GM12872 (cell line): ENCODE measurements around the gene ADAMTS12.

Experiments
- TF ChIP-seq, protein P1 (sequence below): IDR thresholded peaks from 3 replicates; pipeline ENCODE4 v1.5.1; 2011; ENCODE audit warnings: low read depth, mild to moderate bottlenecking, low read length, moderate library complexity; ENCODE audit not compliant: insufficient read depth

The ADAMTS12 gene

DNA sequence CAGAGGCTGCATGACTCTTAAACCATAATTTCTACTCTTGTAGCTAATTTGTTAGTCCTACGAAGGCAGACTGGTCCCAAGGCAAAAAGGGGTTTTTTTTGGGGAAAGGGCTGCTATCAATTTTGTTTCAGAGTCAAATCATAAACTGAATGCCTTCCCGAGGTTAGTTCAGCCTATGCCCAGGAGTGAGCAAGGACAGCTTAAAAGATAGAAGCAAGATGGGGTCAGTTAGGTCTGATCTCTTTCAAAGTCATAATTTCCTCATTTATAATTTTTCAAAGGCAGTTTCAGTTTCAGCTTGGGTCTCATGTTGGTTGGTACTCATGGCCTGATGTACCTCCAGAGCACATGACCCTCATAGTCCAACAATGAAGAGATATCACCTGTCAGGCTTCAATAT lies 36.5 kb upstream of the ADAMTS12 start:
- TF ChIP-seq, protein P1, sequence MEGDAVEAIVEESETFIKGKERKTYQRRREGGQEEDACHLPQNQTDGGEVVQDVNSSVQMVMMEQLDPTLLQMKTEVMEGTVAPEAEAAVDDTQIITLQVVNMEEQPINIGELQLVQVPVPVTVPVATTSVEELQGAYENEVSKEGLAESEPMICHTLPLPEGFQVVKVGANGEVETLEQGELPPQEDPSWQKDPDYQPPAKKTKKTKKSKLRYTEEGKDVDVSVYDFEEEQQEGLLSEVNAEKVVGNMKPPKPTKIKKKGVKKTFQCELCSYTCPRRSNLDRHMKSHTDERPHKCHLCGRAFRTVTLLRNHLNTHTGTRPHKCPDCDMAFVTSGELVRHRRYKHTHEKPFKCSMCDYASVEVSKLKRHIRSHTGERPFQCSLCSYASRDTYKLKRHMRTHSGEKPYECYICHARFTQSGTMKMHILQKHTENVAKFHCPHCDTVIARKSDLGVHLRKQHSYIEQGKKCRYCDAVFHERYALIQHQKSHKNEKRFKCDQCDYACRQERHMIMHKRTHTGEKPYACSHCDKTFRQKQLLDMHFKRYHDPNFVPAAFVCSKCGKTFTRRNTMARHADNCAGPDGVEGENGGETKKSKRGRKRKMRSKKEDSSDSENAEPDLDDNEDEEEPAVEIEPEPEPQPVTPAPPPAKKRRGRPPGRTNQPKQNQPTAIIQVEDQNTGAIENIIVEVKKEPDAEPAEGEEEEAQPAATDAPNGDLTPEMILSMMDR = no peak

DNA sequence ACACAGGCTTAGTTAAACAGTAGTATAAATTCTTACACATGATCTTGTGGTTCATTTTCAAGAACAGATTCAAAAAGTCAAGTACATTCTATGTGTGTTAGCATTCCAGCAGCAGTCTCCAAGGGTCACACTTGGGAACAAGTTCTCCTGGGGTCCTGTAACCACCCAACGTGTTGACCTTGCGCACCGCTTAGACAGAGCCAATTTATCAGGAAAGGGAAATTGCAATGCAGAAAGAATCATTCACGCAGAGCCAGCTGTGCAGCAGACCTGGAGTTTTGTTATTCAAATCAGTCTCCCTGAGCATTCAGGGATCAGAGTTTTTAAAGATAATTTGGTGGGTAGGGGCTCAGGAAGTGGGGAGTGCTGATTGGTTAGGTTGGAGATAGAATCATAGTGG lies 35.9 kb upstream of the ADAMTS12 start:
- TF ChIP-seq, protein P1 = no peak

DNA sequence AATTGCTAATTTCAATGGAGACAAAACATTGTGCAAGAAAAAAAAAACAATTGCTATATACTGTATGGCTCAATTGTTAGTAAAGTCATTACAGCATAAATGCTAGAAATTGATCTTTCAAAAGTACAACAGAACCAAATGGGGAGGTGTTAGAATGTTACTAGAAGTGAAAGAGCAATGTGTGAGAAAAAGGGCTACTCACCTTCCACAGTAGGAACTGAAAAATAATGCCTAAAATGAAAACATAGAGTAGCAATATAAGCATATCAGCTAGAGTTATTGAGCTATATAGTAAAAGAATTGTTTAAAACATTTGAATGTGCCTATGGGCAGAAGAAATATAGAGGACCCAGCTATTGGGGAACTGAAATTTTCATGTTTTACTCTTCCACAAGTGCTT lies 33.5 kb upstream of the ADAMTS12 start:
- TF ChIP-seq, protein P1 = no peak

DNA sequence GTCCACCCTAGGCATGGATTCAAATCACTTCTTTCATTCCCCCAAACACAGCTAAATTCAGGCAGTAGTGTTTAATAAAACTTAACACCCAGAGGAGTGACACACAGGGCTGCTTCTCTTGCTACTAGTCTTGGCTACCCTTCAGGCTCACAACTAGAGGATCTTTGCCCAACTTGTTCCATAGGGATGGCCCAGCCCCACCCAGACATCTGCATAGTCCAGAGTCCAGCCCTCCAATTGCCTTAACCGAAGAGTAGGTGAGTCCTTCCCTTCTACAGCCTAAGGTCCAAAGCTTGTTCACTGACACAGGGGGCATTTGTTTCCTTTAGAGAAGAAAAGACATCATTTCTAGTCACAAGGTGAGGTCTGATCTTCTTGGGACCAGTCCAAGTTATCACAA lies 29.2 kb upstream of the ADAMTS12 start:
- TF ChIP-seq, protein P1 = no peak

DNA sequence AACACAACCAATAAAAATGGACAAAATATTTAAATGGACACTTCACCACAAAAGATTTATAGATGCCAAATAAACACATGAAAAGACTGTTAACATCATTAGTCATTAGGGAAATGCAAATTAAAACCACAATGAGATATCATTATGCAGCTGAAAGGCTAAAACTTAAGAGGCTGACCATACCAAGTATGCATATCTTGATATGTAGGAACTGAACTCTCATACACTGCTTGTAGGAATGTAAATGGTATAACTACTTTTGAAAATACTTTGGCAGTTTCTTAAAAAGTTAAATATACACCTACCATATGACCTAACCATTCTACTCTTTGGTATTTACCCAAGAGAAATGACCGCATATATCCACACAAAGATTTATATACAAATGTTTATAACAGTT lies 13.6 kb upstream of the ADAMTS12 start:
- TF ChIP-seq, protein P1 = no peak

DNA sequence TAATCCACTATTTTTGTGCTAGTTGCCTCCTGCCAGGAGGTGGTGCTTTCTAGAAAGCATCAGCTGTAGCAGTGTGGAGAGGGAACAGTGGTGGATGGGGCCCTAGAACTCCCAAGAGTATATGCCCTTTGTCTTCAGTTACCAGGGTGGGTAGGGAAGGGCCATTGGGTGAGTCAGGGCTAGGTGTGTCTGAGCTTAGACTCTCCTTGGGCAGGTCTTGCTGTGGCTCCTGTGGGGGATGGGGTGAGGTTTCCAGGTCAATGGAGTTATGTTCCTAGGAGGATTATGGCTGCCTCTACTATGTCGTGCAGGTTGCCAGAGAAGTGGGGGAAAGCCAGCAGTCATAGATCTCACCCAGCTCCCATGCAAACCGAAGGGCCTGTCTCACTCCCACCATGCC lies 11.3 kb upstream of the ADAMTS12 start:
- TF ChIP-seq, protein P1 = no peak

DNA sequence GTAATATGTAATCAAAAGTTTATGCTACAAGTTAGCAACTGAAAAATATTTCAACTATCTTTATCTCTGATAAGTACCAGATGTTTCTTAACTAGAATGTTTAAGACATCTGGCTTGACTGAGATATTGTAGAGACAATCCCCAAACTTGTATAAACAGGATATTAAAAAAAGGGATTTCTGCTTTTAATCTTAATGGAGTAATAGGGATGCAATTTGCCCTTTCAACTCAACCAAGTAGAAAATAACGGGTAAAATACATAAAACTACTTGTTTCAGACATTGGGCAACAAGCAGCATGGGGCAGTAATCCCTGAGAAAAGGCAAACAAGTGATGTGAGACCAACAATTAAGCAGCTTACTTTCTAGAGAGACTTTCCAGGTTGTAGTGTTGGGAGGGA lies 9.4 kb upstream of the ADAMTS12 start:
- TF ChIP-seq, protein P1 = no peak

DNA sequence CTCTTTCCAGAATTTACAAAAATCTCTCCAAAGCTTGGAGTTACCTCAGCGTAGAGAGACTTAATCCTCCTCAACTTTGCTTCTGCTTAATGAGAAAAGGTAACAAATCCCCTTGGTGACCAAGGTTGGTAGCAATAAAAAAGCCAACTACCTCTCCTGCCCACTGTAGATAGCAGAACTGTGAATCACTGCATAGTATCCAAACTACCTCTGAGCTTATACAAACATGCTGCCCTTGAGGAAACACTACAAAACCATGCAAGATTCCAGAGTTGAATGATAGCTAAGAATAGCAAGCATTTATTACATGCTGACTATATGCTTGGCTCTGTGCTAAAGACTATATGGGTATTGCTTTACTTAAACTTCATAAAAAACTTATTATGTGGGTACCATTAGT lies 2.8 kb upstream of the ADAMTS12 start:
- TF ChIP-seq, protein P1 = no peak
